ENCODE measurements around the gene TRAPPC11. TPM values are rescaled to one million over a fixed set of nuclear protein-coding genes. Genes with fewer than 3 reads are reported as not detected.

The TRAPPC11 gene
- polyA plus RNA-seq, 1 donor from 2014 or later, result 78.1 TPM

- Histone ChIP-seq H3K27me3 (ENCODE audit: insufficient read depth, low read depth, low read length) (no peaks in the 10 kb centered on the region), H3K9ac (ENCODE audit: low read length) (no peak overlapping the region)
- TF ChIP-seq TAF1 (IDR thresholded peaks at IDR 0.05; ENCODE audit: low read depth), result no peak
- TF ChIP-seq POLR2AphosphoS5 (IDR thresholded peaks at IDR 0.05), result no peak
- TF ChIP-seq, protein P1, sequence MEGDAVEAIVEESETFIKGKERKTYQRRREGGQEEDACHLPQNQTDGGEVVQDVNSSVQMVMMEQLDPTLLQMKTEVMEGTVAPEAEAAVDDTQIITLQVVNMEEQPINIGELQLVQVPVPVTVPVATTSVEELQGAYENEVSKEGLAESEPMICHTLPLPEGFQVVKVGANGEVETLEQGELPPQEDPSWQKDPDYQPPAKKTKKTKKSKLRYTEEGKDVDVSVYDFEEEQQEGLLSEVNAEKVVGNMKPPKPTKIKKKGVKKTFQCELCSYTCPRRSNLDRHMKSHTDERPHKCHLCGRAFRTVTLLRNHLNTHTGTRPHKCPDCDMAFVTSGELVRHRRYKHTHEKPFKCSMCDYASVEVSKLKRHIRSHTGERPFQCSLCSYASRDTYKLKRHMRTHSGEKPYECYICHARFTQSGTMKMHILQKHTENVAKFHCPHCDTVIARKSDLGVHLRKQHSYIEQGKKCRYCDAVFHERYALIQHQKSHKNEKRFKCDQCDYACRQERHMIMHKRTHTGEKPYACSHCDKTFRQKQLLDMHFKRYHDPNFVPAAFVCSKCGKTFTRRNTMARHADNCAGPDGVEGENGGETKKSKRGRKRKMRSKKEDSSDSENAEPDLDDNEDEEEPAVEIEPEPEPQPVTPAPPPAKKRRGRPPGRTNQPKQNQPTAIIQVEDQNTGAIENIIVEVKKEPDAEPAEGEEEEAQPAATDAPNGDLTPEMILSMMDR (IDR thresholded peaks at IDR 0.05; ENCODE audit: poor library complexity, severe bottlenecking), result no peak
- TF ChIP-seq RAD21 (conservative IDR thresholded peaks at IDR 0.05), result no peak
- TF ChIP-seq SMC3 (conservative IDR thresholded peaks at IDR 0.05; ENCODE audit: poor library complexity), result no peak
- TF ChIP-seq MXI1 (conservative IDR thresholded peaks at IDR 0.05; ENCODE audit: poor library complexity, severe bottlenecking), result no peak
- no peak for TF ChIP-seq EP300 (conservative IDR thresholded peaks at IDR 0.05; ENCODE audit: poor library complexity, severe bottlenecking)
- no peak for TF ChIP-seq EZH2 (IDR thresholded peaks at IDR 0.05; ENCODE audit: borderline replicate concordance, insufficient read depth, low read length, poor library complexity, severe bottlenecking)
- TF ChIP-seq REST (IDR thresholded peaks at IDR 0.05; ENCODE audit: borderline replicate concordance), result no peak
Measured at GRCh38 chr4:183747380-183747779, 88.3 kb downstream of the TRAPPC11 start.

GRCh38 chr4:183747931-183748670, 89.0 kb downstream of the TRAPPC11 start:
- Histone ChIP-seq H3K4me2 (ENCODE audit: low read length) (no peak overlapping the region), H3K27ac (ENCODE audit: low read length) (no peak overlapping the region), H3K36me3 (ENCODE audit: insufficient read depth, low read length) (no peaks in the 10 kb centered on the region), H3K9ac (ENCODE audit: low read length) (no peak overlapping the region), H3K4me3 (ENCODE audit: low read length) (no peak overlapping the region), H3K9me2 (ENCODE audit: insufficient read depth, low read length) (no peaks in the 10 kb centered on the region), H3F3A (ENCODE audit: insufficient read depth, low read length, poor library complexity, severe bottlenecking) (no peaks in the 10 kb centered on the region), H3K79me2 (replicated peaks; ENCODE audit: insufficient read depth, low read length) (no peaks in the 10 kb centered on the region), H2AFZ (ENCODE audit: low read depth, low read length) (no peak overlapping the region), H3K27me3 (ENCODE audit: insufficient read depth, low read depth, low read length) (no peaks in the 10 kb centered on the region), H4K20me1 (ENCODE audit: insufficient read depth) (no peaks in the 10 kb centered on the region), H3K9me3 (ENCODE audit: low read length) (peaks cover 8% of the 10 kb centered on the region)
- TF ChIP-seq MXI1 (conservative IDR thresholded peaks at IDR 0.05; ENCODE audit: poor library complexity, severe bottlenecking) (no peak), RAD21 (conservative IDR thresholded peaks at IDR 0.05) (no peak), POLR2AphosphoS5 (IDR thresholded peaks at IDR 0.05) (no peak), SMC3 (conservative IDR thresholded peaks at IDR 0.05; ENCODE audit: poor library complexity) (no peak), TAF1 (IDR thresholded peaks at IDR 0.05; ENCODE audit: low read depth) (no peak), REST (IDR thresholded peaks at IDR 0.05; ENCODE audit: borderline replicate concordance) (no peak), EP300 (conservative IDR thresholded peaks at IDR 0.05; ENCODE audit: poor library complexity, severe bottlenecking) (no peak), EZH2 (IDR thresholded peaks at IDR 0.05; ENCODE audit: borderline replicate concordance, insufficient read depth, low read length, poor library complexity, severe bottlenecking) (no peak)
- TF ChIP-seq, protein P1 (IDR thresholded peaks at IDR 0.05; ENCODE audit: poor library complexity, severe bottlenecking), result no peak

More at GRCh38 chr4:183747380-183747779, 88.3 kb downstream of the TRAPPC11 start:
- H3F3A ChIP-seq (ENCODE audit: insufficient read depth, low read length, poor library complexity, severe bottlenecking), result no peaks in the 10 kb centered on the region
- no peaks in the 10 kb centered on the region for H3K36me3 ChIP-seq (ENCODE audit: insufficient read depth, low read length)
- no peak overlapping the region for H3K4me3 ChIP-seq (ENCODE audit: low read length)
- H3K9me3 ChIP-seq (ENCODE audit: low read length), result peaks cover 8% of the 10 kb centered on the region
- no peaks in the 10 kb centered on the region for H3K9me2 ChIP-seq (ENCODE audit: insufficient read depth, low read length)
- no peak overlapping the region for H3K27ac ChIP-seq (ENCODE audit: low read length)
- H3K4me2 ChIP-seq (ENCODE audit: low read length), result no peak overlapping the region
- no peaks in the 10 kb centered on the region for H3K79me2 ChIP-seq (replicated peaks; ENCODE audit: insufficient read depth, low read length)
- no peaks in the 10 kb centered on the region for H4K20me1 ChIP-seq (ENCODE audit: insufficient read depth)
- no peak overlapping the region for H2AFZ ChIP-seq (ENCODE audit: low read depth, low read length)
